ENCODE data around the gene AMZ2. TPM values are rescaled to one million over a fixed set of nuclear protein-coding genes. Genes with fewer than 3 reads are reported as not detected.
"Not testable (repeated sequence)": the region's sequence is repeated elsewhere in the genome, so short reads cannot be mapped to it uniquely, and the experiment has no call there.

Gene AMZ2
- total and polyA plus RNA-seq, 2 experiments from 2014 or later: 54.2 to 71.5 TPM

- Histone ChIP-seq H3K4me1 (ENCODE audit: insufficient read depth) (peaks cover 5% of the 10 kb centered on the region; the same call in 1 of the 2 replicates), H3K36me3 (ENCODE audit: insufficient read depth) (peaks cover 10% of the 10 kb centered on the region; the same call in 1 of the 2 replicates), H3K79me2 (replicated peaks; ENCODE audit: insufficient read depth) (no peaks in the 10 kb centered on the region), H2AFZ (no peak overlapping the region), H3K9me2 (ENCODE audit: insufficient read depth) (no peaks in the 10 kb centered on the region), H3K27me3 (ENCODE audit: insufficient read depth) (no peaks in the 10 kb centered on the region), H4K20me1 (replicated peaks; ENCODE audit: insufficient read depth) (no peaks in the 10 kb centered on the region), H3K4me2 (no peak overlapping the region), H3K4me3 (no peak overlapping the region), H3F3A (replicated peaks; ENCODE audit: low read depth) (no peaks in the 10 kb centered on the region), H3K27ac (ENCODE audit: low read depth) (no peak overlapping the region)
- DNase-seq (ENCODE audit: low spot score) (no peak), ATAC-seq (no peak)
- TF ChIP-seq CREB1 (CRISPR knock-in tag; IDR thresholded peaks at IDR 0.05; ENCODE audit: low read depth) (no peak), JUNB (IDR thresholded peaks at IDR 0.05; ENCODE audit: unreplicated experiment) (no peak), ZNF462 (CRISPR knock-in tag; IDR thresholded peaks at IDR 0.05) (no peak), EZH2phosphoT487 (IDR thresholded peaks at IDR 0.05; ENCODE audit: unreplicated experiment) (no peak)
- H3K4me1 Mint-ChIP-seq: peaks cover 17% of the 10 kb centered on the region
- peaks cover 6% of the 10 kb centered on the region for H3K27me3 Mint-ChIP-seq (ENCODE audit: insufficient read depth, low read depth, poor library complexity)
- H3K4me3 Mint-ChIP-seq: no peak overlapping the region
- H3K9me3 Mint-ChIP-seq: no peaks in the 10 kb centered on the region
- peaks cover 20% of the 10 kb centered on the region; the same call in 2 of the 3 replicates for H3K36me3 Mint-ChIP-seq (ENCODE audit: low read depth)
- no peak overlapping the region for H3K27ac Mint-ChIP-seq
These were observed 8.1 kb downstream of the AMZ2 start for GRCh38 chr17:68255731-68256538.

- not testable (repeated sequence) for H3K4me3 Mint-ChIP-seq; H4K20me1 ChIP-seq (replicated peaks; ENCODE audit: insufficient read depth); H3K4me3 ChIP-seq; H3F3A ChIP-seq (replicated peaks; ENCODE audit: low read depth); H3K4me2 ChIP-seq; H3K79me2 ChIP-seq (replicated peaks; ENCODE audit: insufficient read depth); H3K27ac ChIP-seq (ENCODE audit: low read depth); ATAC-seq; H3K9me3 Mint-ChIP-seq; H3K4me1 ChIP-seq (ENCODE audit: insufficient read depth); DNase-seq (ENCODE audit: low spot score); H3K27me3 ChIP-seq (ENCODE audit: insufficient read depth); H3K9me2 ChIP-seq (ENCODE audit: insufficient read depth); H2AFZ ChIP-seq; H3K27ac Mint-ChIP-seq; H3K27me3 Mint-ChIP-seq (ENCODE audit: insufficient read depth, low read depth, poor library complexity)
- peaks cover 10% of the 10 kb centered on the region; the same call in 1 of the 2 replicates for H3K36me3 ChIP-seq (ENCODE audit: insufficient read depth)
- H3K4me1 Mint-ChIP-seq: peaks cover 17% of the 10 kb centered on the region
- peaks cover 20% of the 10 kb centered on the region; the same call in 2 of the 3 replicates for H3K36me3 Mint-ChIP-seq (ENCODE audit: low read depth)
These were observed 8.9 kb downstream of the AMZ2 start for GRCh38 chr17:68256701-68257100.

Measured in GM23338 (cell line).